HG03342 (cell line): Measurements from ENCODE around the gene SIM1.

ENCODE experiments used
- ATAC-seq: cut with Tn5 transposase; IDR thresholded peaks from one replicate; pipeline ENCODE4 v1.9.1; 2021; ENCODE audit warnings: mild to moderate bottlenecking, moderate library complexity; ENCODE audit not compliant: unreplicated experiment

Gene SIM1, protein sequence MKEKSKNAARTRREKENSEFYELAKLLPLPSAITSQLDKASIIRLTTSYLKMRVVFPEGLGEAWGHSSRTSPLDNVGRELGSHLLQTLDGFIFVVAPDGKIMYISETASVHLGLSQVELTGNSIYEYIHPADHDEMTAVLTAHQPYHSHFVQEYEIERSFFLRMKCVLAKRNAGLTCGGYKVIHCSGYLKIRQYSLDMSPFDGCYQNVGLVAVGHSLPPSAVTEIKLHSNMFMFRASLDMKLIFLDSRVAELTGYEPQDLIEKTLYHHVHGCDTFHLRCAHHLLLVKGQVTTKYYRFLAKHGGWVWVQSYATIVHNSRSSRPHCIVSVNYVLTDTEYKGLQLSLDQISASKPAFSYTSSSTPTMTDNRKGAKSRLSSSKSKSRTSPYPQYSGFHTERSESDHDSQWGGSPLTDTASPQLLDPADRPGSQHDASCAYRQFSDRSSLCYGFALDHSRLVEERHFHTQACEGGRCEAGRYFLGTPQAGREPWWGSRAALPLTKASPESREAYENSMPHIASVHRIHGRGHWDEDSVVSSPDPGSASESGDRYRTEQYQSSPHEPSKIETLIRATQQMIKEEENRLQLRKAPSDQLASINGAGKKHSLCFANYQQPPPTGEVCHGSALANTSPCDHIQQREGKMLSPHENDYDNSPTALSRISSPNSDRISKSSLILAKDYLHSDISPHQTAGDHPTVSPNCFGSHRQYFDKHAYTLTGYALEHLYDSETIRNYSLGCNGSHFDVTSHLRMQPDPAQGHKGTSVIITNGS

GRCh38 chr6:100464903-100465700 is at the start of gene SIM1:
Gene SIM1, minus strand, starts transcription at chr6:100464921. Its CDS starts 1,453 bp downstream, at chr6:100463468.
- ATAC-seq = peak; percentile 77

GRCh38 chr6:100512203-100512862 is 47.6 kb upstream of the SIM1 start:
- ATAC-seq = no peak

DNA sequence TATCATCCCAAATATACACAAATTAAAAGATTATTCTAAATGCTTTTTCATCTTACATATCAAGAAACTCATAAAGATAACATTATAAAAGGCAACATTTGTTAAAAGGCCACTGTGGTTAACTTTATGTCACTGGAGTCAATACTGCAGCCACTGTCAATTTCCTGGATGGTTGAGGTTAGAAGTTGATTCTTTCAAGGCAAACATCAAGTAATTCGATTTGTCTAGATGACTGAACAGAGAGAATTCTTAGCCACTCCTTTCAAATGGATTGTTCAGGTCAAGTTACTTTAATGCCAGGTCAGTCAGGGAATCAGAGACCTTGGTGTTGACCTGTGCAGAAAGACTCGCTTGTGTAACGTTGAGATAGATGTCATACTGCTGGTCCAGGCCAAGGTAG is 44.4 kb upstream of the SIM1 start:
- no peak for ATAC-seq

GRCh38 chr6:100506651-100507050 is 41.9 kb upstream of the SIM1 start:
- no peak for ATAC-seq

- ATAC-seq = no peak
Observed at GRCh38 chr6:100504786-100505737, 40.3 kb upstream of the SIM1 start.

GRCh38 chr6:100503043-100503705 is 38.5 kb upstream of the SIM1 start:
- ATAC-seq = no peak

- ATAC-seq = no peak
Observed at GRCh38 chr6:100493206-100493888, 28.6 kb upstream of the SIM1 start.

- ATAC-seq = no peak
Observed at GRCh38 chr6:100491952-100492670, 27.4 kb upstream of the SIM1 start.

DNA sequence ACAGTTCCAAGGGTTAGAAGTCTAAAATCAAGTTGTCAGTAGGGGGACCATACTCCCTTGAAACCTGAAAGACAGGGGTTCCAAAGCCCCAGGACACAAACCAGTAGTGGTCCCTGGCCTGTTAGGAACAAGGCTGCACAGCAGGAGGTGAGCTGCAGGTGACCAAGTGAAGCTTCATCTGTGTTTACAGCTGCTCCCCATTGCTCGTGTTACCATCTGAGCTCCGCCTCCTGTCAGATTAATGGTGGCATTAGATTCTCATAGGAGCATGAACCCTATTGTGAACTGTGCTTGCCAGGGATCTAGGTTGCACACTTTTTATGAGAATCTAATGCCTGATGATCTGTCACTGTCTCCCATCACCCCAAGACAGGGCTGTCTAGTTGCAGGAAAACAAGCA is 25.3 kb upstream of the SIM1 start:
- no peak for ATAC-seq

DNA sequence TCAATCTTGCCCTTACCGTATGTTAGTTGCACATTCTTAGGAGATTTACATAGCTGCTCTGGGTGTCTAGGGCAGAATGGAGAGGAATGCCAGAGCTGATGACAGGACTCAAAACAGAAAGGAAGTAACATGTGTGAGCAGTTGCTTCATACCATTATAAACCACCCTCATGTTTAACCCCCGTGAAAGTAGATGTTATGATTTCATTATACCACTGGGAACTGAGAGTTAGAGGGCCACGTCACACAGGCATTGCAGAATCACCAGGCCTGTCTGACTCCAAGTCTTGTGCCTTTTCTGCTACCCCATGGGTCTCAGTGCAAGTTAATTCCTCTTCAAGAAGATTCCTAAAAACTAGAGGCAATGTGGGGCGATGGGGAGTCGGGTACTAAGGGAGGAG is 23.5 kb upstream of the SIM1 start:
- peak; percentile 45 for ATAC-seq

GRCh38 chr6:100487638-100488037 is 22.9 kb upstream of the SIM1 start:
- ATAC-seq = no peak

DNA sequence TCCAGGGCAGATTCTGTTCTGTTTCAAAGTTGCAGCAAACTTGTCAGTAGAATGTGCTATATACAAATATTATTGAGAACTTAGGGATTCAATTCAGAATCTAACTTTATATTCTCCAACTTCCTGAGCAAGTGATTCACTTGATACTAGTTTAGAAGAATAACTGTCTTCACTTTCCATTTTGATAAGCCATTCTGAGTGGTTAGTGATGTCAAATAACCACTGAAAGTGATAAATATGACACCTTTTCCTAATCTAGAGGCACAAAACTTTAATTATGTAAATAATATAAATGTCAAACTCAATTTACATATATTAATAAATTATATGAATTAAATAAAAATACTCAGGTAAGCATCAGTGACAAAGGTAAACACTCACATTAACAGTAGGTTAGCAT is 20.5 kb upstream of the SIM1 start:
- no peak for ATAC-seq

GRCh38 chr6:100484474-100484873 is 19.8 kb upstream of the SIM1 start:
- ATAC-seq = no peak

DNA sequence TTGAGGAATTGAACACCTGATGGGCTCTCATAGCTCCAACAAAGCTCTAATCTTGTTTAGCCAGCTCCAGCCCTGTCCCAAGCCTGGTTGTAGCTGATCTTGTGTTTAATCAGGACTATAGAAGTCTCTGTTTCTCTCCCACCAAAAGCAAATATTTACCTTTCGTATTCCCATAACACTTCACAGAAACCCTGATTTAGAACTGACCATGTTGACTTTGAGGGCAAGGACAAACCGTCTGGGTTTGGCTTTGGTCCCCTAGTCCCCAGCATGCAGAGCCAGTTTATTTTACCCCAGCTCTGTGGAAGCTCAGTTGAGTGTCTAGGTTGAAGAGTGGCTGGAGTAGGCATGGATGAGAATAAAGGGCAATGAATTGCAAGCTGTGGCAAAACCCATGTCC is 18.0 kb upstream of the SIM1 start:
- ATAC-seq = no peak

DNA sequence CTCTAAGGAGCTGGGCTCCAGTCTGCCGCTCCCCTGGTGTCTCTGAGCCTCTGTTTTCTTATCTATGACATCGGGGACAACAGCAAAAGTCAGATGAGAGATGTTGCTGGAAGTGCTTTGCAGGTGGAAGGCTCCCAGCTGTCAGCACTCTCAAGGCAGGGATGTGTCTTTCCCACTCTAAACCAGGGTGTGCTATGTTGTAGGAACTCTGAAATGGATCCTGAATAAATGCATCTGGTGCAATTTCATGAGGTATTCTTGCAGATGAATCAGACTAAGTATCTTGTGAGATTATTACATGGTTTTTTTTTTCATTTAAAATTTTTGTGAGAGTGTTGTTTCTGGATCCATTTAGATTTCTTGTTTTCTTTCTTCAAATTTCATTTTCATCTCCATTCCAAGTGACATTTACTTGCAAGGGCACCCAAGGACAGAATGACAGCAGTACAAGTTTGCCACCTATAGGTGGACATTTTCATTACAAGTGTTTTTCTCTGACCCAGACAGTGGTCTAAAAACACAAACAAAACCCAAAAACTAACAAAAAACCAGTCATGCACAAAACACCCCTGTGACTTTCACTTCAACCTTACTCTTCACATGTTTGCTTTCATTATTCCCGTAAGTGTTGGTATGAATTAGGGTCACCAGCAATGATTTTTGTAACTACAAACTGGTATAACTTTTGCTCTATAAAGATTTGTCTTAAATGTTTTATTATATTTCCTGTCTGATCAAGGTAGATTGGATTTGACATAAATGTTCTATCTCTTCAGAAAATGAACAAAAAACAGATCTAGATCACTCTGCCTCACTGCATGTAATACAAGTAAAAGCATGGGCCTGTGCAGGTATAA is 14.7 kb upstream of the SIM1 start:
- ATAC-seq = peak; percentile 73

DNA sequence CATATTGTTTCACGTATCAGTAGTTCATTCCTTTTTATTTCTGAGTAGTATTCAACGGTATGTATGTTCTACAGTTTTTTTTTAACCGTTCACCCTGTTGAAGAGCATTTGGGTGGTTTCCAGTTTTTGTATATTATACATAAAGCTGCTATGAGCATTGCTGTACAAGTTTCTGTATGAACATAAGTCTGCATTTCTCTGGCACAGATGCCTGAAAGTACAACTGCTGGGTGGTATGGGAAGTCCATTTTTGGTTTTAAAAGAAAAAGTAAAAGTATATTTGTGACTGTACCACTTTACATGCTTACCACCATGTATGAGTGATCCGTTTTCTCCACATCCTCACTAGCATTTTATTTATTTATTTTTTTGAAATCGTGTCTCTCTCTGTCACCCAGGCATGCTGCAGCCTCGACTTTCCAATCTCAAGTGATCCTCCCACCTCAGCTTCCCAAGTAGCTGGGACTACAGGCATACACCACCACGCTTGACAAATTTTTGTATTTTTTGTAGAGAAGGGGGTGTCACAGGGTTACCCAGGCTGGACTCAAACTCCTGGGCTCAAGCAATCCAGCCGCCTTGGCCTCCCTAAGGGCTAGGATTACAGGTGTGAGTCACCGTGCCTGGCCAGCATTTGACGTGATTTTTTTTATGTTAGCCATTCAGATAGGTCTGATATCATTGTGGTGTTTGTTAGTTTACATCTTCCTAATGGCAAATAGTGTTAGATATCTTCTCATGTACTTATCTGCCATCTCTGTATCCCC is 11.0 kb upstream of the SIM1 start:
- peak; percentile 57 for ATAC-seq
